H9 (cell line): ENCODE results near the gene CDKL5. TPM values are rescaled to one million over a fixed set of nuclear protein-coding genes. Genes with fewer than 3 reads are reported as not detected.

Experiments used
- DNase-seq: peaks from one replicate; pipeline ENCODE4 v3.0.0-alpha.2; 2017
- H2AFZ ChIP-seq: one replicate; pipeline ENCODE4 v1.6.1; 2013; ENCODE audit warnings: mild to moderate bottlenecking, low read length, control low read depth, moderate library complexity
- H2AK5ac ChIP-seq: 2 replicates; pipeline ENCODE4 v1.6.1; 2013; ENCODE audit warnings: low read length, control low read depth, mixed read lengths; ENCODE audit not compliant: insufficient read length
- H2BK120ac ChIP-seq: one replicate; pipeline ENCODE4 v1.6.1; 2013; ENCODE audit warnings: low read depth, mild to moderate bottlenecking, low read length, control low read depth, inconsistent platforms; ENCODE audit not compliant: poor library complexity, severe bottlenecking
- H2BK12ac ChIP-seq: 2 replicates; pipeline ENCODE4 v1.6.1; 2013; ENCODE audit warnings: low read length, control low read depth, mixed read lengths, low read depth; ENCODE audit not compliant: insufficient read length
- H2BK15ac ChIP-seq: 2 replicates; pipeline ENCODE4 v1.6.1; 2013; ENCODE audit warnings: low read depth, low read length, control low read depth
- H2BK20ac ChIP-seq: one replicate; pipeline ENCODE4 v1.6.1; 2013; ENCODE audit warnings: low read depth, mild to moderate bottlenecking, low read length, control low read depth, inconsistent platforms; ENCODE audit not compliant: poor library complexity, severe bottlenecking
- H2BK5ac ChIP-seq: 2 replicates; pipeline ENCODE4 v1.6.1; 2013; ENCODE audit warnings: low read length, control low read depth, mixed read lengths; ENCODE audit not compliant: insufficient read length
- H3K14ac ChIP-seq: 2 replicates; pipeline ENCODE4 v1.6.1; 2013; ENCODE audit warnings: low read length, control low read depth; ENCODE audit not compliant: insufficient read depth
- H3K18ac ChIP-seq: 2 replicates; pipeline ENCODE4 v1.6.1; 2013; ENCODE audit warnings: low read depth, mild to moderate bottlenecking, mixed read lengths, low read length, control low read depth; ENCODE audit not compliant: insufficient read length
- H3K23ac ChIP-seq: 2 replicates; pipeline ENCODE4 v1.6.1; 2013; ENCODE audit warnings: low read length, control low read depth, mixed read lengths, low read depth; ENCODE audit not compliant: insufficient read length
- H3K23me2 ChIP-seq: 2 replicates; pipeline ENCODE4 v1.6.1; 2013; ENCODE audit warnings: low read depth, mild to moderate bottlenecking, mixed read lengths, low read length, control low read depth; ENCODE audit not compliant: insufficient read length, poor library complexity, severe bottlenecking
- H3K27ac ChIP-seq: 2 replicates; pipeline ENCODE4 v1.5.1; 2013; ENCODE audit warnings: low read length, control low read depth, mixed read lengths, low read depth; ENCODE audit not compliant: insufficient read length
- H3K27me3 ChIP-seq: 2 replicates; pipeline ENCODE4 v1.6.1; 2013; ENCODE audit warnings: low read length, control low read depth, inconsistent platforms; ENCODE audit not compliant: insufficient read depth
- H3K4ac ChIP-seq: 2 replicates; pipeline ENCODE4 v1.6.1; 2013; ENCODE audit warnings: low read depth, mild to moderate bottlenecking, control low read depth, inconsistent platforms, low read length, moderate library complexity
- H3K4me1 ChIP-seq: 2 replicates; pipeline ENCODE4 v1.6.1; 2013; ENCODE audit warnings: low read length, control low read depth, inconsistent platforms; ENCODE audit not compliant: insufficient read depth
- H3K4me2 ChIP-seq: 2 replicates; pipeline ENCODE4 v1.6.1; 2013; ENCODE audit warnings: low read length, control low read depth, mixed read lengths; ENCODE audit not compliant: insufficient read length, insufficient read depth
- H3K56ac ChIP-seq: 2 replicates; pipeline ENCODE4 v1.6.1; 2013; ENCODE audit warnings: low read depth, mild to moderate bottlenecking, mixed read lengths, low read length, control low read depth; ENCODE audit not compliant: insufficient read length
- H3K79me1 ChIP-seq: 2 replicates; pipeline ENCODE4 v1.6.1; 2013; ENCODE audit warnings: low read depth, mild to moderate bottlenecking, moderate library complexity, low read length, control low read depth, inconsistent platforms; ENCODE audit not compliant: insufficient read depth, poor library complexity, severe bottlenecking
- H3K79me2 ChIP-seq: 2 replicates; pipeline ENCODE4 v1.6.1; 2013; ENCODE audit warnings: low read length, control low read depth, inconsistent platforms; ENCODE audit not compliant: insufficient read depth
- H3K9ac ChIP-seq: 2 replicates; pipeline ENCODE4 v1.6.1; 2013; ENCODE audit warnings: low read length, control low read depth, mixed read lengths; ENCODE audit not compliant: insufficient read length; ENCODE audit errors: extremely low read depth
- H3K9me3 ChIP-seq: one replicate; pipeline ENCODE4 v1.6.1; 2013; ENCODE audit warnings: low read depth, low read length, inconsistent platforms; ENCODE audit not compliant: control insufficient read depth
- H3T11ph ChIP-seq: one replicate; pipeline ENCODE4 v1.6.1; 2013; ENCODE audit warnings: mild to moderate bottlenecking, low read length, control low read depth, inconsistent platforms
- H4K20me1 ChIP-seq: one replicate; pipeline ENCODE4 v1.6.1; 2013; ENCODE audit not compliant: control insufficient read depth, insufficient read length, insufficient read depth
- H4K5ac ChIP-seq: 2 replicates; pipeline ENCODE4 v1.6.1; 2013; ENCODE audit warnings: low read depth, mild to moderate bottlenecking, mixed read lengths, low read length, control low read depth; ENCODE audit not compliant: insufficient read length
- H4K8ac ChIP-seq: replicated peaks from 2 replicates; pipeline ENCODE4 v1.6.1; 2013; ENCODE audit warnings: low read length, control low read depth, mixed read lengths, low read depth; ENCODE audit not compliant: insufficient read length
- H4K91ac ChIP-seq: 2 replicates; pipeline ENCODE4 v1.6.1; 2013; ENCODE audit warnings: low read depth, mild to moderate bottlenecking, moderate library complexity, mixed read lengths, low read length, control low read depth; ENCODE audit not compliant: insufficient read length
- H3K27ac Mint-ChIP-seq, 3 experiments: 2 replicates in 2 of 3; 3 replicates in 1 of 3; pipeline ENCODE4 v1.8.0; 2020 to 2021; ENCODE audit warnings: mixed read lengths in 3 of 3, mild to moderate bottlenecking in 1 of 3, moderate library complexity in 1 of 3
- H3K27me3 Mint-ChIP-seq: 2 replicates; pipeline ENCODE4 v1.8.0; 2021; ENCODE audit warnings: low read depth, mild to moderate bottlenecking, moderate library complexity, mixed read lengths
- H3K36me3 Mint-ChIP-seq, 3 experiments: 2 replicates in 2 of 3; 3 replicates in 1 of 3; pipeline ENCODE4 v1.8.0; 2020 to 2021; ENCODE audit warnings: low read depth in 3 of 3, mixed read lengths in 3 of 3; ENCODE audit not compliant: insufficient read depth in 1 of 3
- H3K4me1 Mint-ChIP-seq, 2 experiments: 2 replicates each; pipeline ENCODE4 v1.8.0; 2020; ENCODE audit warnings: mixed read lengths in 2 of 2
- H3K4me3 Mint-ChIP-seq, 2 experiments: 2 replicates in 1 of 2; 3 replicates in 1 of 2; pipeline ENCODE4 v1.8.0; 2020 to 2021; ENCODE audit warnings: mild to moderate bottlenecking in 2 of 2, mixed read lengths in 2 of 2, moderate library complexity in 1 of 2
- H3K9me3 Mint-ChIP-seq, 2 experiments: 2 replicates in 1 of 2; 3 replicates in 1 of 2; pipeline ENCODE4 v1.8.0; 2020; ENCODE audit warnings: mild to moderate bottlenecking in 2 of 2, mixed read lengths in 2 of 2, moderate library complexity in 1 of 2
- WGBS: extraction: QIAGEN DNeasy Blood & Tissue Kit; methylation state at CpG from one replicate; pipeline ENCODE4 v1.1.7; 2013; ENCODE audit warnings: missing lambda C conversion rate, low lambda C conversion rate, mixed read lengths; ENCODE audit not compliant: insufficient read length; ENCODE audit errors: extremely low coverage; 5-methylcytosine and 5-hydroxymethylcytosine counted together
- total RNA-seq: library from RNA; stranded (reverse); gene quantifications from 2 replicates; pipeline ENCODE4 v1.2.1, GENCODE V29; 2021
- TF ChIP-seq, protein P1 (sequence below): fragments of 200-600 bp; sonication (generic); conservative IDR thresholded peaks from 3 replicates; pipeline ENCODE4 v1.8.0; 2021; ENCODE audit warnings: antibody characterized with exemption, mild to moderate bottlenecking

CDKL5 gene
- total RNA-seq, 1 experiment from 2014 or later, result 19.5 TPM

DNA sequence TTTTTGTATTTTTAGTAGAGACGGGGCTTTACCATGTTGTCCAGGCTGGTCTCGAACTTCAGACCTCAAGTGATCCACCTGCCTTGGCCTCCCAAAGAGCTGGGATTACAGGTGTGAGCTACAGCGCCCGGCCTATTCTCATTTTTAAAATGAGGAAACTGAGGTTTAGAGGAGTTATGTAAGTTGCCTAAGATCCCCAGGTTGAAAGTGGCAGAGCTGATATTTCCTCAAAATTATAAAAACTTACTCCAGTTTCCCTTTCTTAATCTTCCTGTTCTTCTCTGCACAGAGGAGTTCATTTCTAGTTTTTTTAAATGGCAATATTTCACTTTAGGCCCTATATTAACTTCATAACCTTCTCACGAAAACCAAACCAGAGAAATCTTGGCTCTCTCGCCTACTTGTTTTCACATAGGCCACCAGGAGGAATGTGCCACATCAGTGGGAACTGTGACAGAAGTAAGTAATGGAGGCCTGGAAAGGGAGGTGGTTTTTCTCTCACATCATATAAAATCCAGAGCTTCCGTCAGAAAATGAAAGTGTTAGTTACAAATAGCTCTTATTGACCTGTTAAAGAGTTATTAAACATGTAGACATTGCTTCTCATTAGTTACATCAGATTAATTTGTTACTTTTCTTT is 262.6 kb downstream of the CDKL5 start:
- Histone ChIP-seq H3K23ac (no peak overlapping the region), H2BK5ac (no peak overlapping the region), H2AFZ (no peak overlapping the region), H3K79me1 (no peaks in the 10 kb centered on the region), H3K14ac (no peak overlapping the region), H3K4me2 (no peak overlapping the region), H3K9ac (no peak overlapping the region), H3K23me2 (no peaks in the 10 kb centered on the region), H4K91ac (no peak overlapping the region), H2AK5ac (no peak overlapping the region), H2BK15ac (no peak overlapping the region), H3K27ac (no peak overlapping the region), H4K20me1 (no peaks in the 10 kb centered on the region), H2BK120ac (no peak overlapping the region), H3K9me3 (peaks cover 53% of the 10 kb centered on the region), H4K8ac (no peak overlapping the region), H3K18ac (no peak overlapping the region), H3K4ac (no peak overlapping the region), H2BK12ac (no peak overlapping the region), H3T11ph (no peak overlapping the region), H2BK20ac (no peak overlapping the region), H3K27me3 (no peaks in the 10 kb centered on the region), H4K5ac (no peak overlapping the region), H3K79me2 (no peaks in the 10 kb centered on the region), H3K4me1 (no peaks in the 10 kb centered on the region), H3K56ac (no peak overlapping the region)
- no peak for DNase-seq
- TF ChIP-seq, protein P1, sequence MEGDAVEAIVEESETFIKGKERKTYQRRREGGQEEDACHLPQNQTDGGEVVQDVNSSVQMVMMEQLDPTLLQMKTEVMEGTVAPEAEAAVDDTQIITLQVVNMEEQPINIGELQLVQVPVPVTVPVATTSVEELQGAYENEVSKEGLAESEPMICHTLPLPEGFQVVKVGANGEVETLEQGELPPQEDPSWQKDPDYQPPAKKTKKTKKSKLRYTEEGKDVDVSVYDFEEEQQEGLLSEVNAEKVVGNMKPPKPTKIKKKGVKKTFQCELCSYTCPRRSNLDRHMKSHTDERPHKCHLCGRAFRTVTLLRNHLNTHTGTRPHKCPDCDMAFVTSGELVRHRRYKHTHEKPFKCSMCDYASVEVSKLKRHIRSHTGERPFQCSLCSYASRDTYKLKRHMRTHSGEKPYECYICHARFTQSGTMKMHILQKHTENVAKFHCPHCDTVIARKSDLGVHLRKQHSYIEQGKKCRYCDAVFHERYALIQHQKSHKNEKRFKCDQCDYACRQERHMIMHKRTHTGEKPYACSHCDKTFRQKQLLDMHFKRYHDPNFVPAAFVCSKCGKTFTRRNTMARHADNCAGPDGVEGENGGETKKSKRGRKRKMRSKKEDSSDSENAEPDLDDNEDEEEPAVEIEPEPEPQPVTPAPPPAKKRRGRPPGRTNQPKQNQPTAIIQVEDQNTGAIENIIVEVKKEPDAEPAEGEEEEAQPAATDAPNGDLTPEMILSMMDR, result no peak
- H3K27ac Mint-ChIP-seq, result no peak overlapping the region
- no peaks in the 10 kb centered on the region; a peak in 2 of 7 replicates for H3K36me3 Mint-ChIP-seq
- no peaks in the 10 kb centered on the region; the same call in 1 of the 2 replicates for H3K27me3 Mint-ChIP-seq
- WGBS, result no CpG with 5 or more reads among the region's 7 CpGs
- no peak overlapping the region for H3K4me3 Mint-ChIP-seq
- H3K4me1 Mint-ChIP-seq, result peaks cover 4% of the 10 kb centered on the region in 2 experiments; a peak in 2 of 4 replicates
- H3K9me3 Mint-ChIP-seq, result peaks cover 70 to 75% of the 10 kb centered on the region in 2 experiments
